HG03039 (cell line): Measurements from ENCODE around the gene TTC22.

ENCODE experiments used
- ATAC-seq: cut with Tn5 transposase; IDR thresholded peaks from one replicate; pipeline ENCODE4 v1.9.1; 2021; ENCODE audit warnings: mild to moderate bottlenecking, moderate library complexity; ENCODE audit not compliant: unreplicated experiment

TTC22 gene

GRCh38 chr1:54808443-54809207 lies 7.5 kb upstream of the TTC22 start:
- no peak for ATAC-seq

GRCh38 chr1:54807756-54808155 lies 6.6 kb upstream of the TTC22 start:
- ATAC-seq = no peak

GRCh38 chr1:54806931-54807611 lies 5.9 kb upstream of the TTC22 start:
- no peak for ATAC-seq

DNA sequence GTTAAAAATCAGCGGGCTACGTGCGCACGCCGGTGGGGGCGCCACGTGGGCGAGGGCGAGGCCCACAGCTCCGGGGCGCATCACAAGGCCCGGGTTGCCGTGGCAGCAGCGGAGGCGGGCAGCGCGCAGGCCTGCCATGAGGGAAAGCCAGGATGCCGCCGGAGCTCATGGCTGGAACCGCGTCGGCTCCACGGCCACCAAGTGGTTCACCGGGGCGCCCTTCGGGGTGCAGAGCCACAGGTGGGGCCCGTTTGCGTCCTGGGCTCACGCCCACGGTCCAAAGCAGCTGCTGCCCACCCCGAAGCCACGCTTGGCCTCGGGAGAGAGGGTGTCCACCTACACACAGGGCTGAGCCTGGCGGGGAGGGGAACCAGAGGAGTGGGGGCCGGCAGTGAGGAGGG lies 4.9 kb upstream of the TTC22 start:
- ATAC-seq = no peak

DNA sequence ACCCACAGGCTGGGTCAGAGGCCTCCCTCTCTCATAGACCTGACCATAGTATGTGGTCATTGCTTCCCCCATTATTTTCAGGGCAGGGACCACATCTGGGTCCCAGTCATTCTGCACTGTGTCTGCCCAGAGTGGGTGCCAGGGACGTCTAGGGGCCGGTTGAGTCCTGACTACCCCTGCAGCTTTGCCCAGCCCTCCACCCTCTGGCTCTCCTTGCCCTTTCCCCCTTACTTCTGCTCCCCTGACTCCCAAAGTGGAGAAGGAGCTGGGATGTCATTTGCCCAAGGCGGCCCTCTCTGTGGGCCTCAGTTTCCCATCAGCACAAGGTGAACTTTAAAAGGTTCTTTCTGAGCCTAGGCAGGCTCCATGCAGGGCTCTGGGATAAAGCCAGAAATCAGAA lies 4.3 kb upstream of the TTC22 start:
- ATAC-seq = no peak

DNA sequence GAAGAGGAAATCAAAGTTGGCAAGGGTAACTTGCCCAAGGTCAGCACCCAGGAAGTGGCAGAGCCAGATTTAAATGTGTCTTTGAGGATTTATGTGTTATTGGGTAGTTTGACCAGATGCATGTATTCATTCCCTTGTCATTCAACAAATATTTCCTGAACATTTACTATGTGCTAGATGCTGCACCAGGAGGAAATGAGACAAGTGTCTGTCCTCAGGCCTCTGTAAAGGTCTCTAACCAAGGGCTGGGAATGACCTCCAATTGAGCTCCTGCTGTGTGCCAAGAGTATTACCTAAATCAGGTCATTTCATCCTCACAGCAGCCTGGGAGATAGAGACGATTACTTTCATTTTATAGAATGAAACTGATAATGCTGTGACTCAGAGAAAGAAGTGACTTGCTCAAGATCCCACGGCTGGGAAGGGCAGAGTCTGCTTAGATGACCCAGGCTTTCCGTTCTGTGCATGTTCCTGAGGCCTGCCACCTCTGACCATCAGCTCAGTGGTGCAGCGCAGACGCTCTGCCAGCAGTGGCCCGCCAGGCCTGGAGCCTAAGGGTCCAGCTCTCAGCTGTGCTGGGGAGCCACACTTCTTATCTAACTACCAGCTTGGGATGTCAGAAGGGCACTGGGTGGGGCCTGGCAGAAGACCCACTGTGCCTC lies 3.5 kb upstream of the TTC22 start:
- no peak for ATAC-seq

- ATAC-seq = no peak
Measured at GRCh38 chr1:54803761-54804470, 2.8 kb upstream of the TTC22 start.

GRCh38 chr1:54800041-54800898 lies 853 bp downstream of the TTC22 start:
- no peak for ATAC-seq

GRCh38 chr1:54798769-54799641 lies 2.1 kb downstream of the TTC22 start:
- ATAC-seq = peak; percentile 44

- no peak for ATAC-seq
Measured at GRCh38 chr1:54798206-54798605, 2.9 kb downstream of the TTC22 start.

DNA sequence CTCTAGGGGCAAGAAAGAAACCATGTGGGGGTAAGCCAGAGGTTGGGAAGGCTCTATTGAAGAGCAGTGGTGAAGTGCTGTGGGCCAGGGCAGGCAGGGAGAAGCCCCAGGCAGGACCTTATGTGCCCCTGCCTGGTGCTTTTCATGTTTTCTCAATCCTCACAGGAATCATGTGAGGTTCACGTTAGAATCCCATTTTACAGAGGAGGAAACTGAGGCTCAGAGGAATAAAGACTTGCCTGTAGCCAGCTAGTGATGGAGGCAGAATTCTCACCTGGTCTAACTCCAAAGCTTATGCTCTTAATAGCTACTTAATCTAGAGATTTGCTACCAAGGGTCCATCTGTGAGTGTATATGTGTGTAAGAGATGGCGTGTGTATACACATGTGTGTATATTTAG lies 4.2 kb downstream of the TTC22 start:
- no peak for ATAC-seq

- no peak for ATAC-seq
Measured at GRCh38 chr1:54795841-54796468, 5.2 kb downstream of the TTC22 start.

DNA sequence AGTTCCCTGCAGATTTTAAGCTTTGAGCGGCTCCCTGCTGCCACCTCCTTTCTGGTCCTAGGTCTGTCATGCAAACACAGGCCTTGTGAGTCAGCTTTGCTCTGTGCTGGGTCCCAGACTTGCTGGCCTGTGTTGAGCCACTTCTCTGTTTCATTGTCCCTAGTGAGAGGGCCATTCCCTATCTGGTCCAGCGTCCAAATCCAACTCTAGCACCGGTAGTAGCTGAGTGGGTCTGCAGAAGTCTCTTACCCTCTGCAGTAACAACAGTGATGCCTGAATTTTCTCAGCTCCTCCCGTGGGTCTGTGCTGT lies 5.8 kb downstream of the TTC22 start:
- ATAC-seq = no peak

DNA sequence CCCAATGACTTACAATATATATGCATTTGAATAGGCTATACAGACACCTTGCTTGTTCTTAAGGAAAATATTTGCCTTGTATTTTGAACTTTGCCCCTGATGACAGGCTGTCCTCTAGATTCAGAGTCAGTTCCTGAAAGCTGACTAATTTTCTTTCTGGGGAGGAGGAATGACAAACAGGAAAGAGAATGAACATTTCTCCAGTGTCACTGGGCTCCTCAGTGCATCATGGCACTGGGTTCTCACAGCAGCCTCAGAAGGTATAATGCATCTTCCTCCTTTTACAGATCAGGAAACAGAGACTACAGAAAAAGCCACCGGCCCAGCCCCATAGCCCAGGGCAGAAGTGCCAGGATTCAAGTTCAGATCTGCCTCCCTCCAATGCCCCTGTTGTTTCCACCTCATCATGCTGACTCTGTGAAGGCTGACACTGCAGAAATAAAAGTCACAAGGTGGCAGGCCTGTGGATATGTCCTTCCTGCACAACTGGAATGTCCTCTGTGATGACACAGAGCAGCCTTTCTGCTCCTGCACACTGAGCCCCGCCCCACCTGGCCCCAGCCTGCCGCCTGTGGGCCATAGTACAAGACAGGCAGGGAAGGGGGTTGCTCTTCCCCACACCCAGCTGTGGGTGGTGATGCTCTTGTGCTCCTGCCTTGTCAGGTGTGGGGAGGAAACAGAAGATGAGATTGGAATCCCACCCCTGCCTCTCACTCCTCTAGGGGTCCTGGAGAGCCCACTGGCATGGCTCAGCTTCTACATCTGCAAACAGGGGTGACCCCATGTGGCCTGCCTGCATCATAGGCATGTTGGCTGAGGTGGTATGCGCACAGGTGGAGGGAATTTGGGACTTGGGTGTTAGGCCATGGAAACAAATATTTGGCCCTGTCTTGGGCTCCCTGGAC lies 6.4 kb downstream of the TTC22 start:
- ATAC-seq = no peak

DNA sequence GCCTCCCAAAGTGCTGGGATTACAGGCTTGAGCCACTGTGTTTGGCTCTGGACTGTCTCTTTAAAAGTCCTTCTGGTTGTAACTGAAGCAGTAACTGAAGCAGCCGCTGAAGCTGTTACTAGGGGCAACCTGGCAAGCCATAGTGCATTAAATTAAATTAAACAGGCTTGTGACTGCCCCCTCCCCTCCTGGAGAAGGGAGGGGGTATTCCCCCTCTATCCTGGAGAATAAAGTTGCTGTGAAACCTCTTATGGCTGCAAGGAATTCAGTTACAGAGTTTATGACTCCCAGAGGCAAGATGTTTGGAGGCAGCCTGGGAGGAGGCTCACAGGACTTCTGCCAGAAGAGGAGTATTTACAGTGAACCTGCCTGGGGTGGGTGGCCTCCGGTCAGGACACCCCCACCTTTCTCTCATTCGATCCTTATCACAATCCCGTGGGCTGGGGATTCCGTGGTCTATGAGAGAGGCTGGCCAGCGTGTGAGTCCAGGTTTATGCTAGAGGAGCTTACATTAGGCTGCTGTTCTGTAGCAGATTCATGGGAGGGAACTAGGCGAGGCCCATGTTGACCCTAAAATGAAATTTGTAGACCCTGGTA lies 8.3 kb downstream of the TTC22 start:
- no peak for ATAC-seq

DNA sequence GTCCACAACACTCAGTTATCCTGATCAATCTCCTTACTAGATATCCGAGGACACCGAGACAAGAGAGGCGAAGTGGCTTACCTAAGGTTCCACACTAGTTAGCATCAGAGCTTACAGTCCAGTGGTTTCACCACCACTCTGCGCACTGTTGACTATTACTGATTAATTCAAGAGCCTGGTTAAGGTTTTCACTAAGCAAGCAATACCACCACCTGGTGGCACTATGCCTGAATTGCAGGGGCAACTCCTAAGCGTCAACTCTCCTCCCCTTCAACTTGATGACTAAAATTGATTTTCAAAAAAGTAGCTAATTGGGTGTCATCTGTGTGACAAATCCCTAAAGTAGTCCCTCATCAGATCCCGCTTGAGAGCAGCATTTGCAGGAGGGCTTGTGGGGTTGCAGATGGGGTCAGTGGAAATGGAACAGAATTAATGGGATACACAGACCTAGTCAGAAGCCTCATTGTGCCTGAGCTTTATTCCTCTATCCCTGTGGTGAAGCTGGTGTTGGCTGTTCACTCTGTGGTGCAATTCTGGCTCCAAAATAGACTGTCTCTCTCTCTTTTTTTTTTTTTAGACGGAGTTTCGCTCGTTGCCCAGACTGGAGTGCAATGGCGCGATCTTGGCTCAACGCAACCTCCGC lies 9.1 kb downstream of the TTC22 start:
- ATAC-seq = no peak

GRCh38 chr1:54788459-54788858 lies 12.7 kb downstream of the TTC22 start:
- no peak for ATAC-seq
